Mucosa of descending colon (tissue), 3 donors: Measurements from ENCODE around the gene HOXA4. TPM values are rescaled to one million over a fixed set of nuclear protein-coding genes. Genes with fewer than 3 reads are reported as not detected.

Source experiments
- ATAC-seq: fragments of 200-7000 bp; cut with Tn5 transposase; one replicate; pipeline ENCODE4 v1.9.1; 2020; ENCODE audit warnings: mild to moderate bottlenecking, moderate library complexity
- DNase-seq, 3 donors: peaks; one replicate each; pipeline ENCODE4 v3.0.0-alpha.2; 2020
- H3K36me3 ChIP-seq: fragments of 200-600 bp; one replicate; pipeline ENCODE4 v1.8.0; 2021; ENCODE audit warnings: low read depth, mild to moderate bottlenecking
- H3K4me1 ChIP-seq: fragments of 200-600 bp; one replicate; pipeline ENCODE4 v1.8.0; 2021; ENCODE audit warnings: low read depth, mild to moderate bottlenecking
- H3K4me3 ChIP-seq: fragments of 200-600 bp; one replicate; pipeline ENCODE4 v1.8.0; 2021; ENCODE audit warnings: mild to moderate bottlenecking
- H3K9me3 ChIP-seq: fragments of 200-600 bp; one replicate; pipeline ENCODE4 v1.8.0; 2021; ENCODE audit warnings: mild to moderate bottlenecking
- CTCF ChIP-seq: fragments of 200-600 bp; IDR thresholded peaks from one replicate; pipeline ENCODE4 v1.8.0; 2022; ENCODE audit warnings: antibody characterized with exemption, mild to moderate bottlenecking
- intact Hi-C, 2 donors: fragments of 100-400 bp; cut with DNase I in 1 of 2; cut with micrococcal nuclease in 1 of 2; formaldehyde crosslinking; loops; one replicate each; pipeline versions ENCODE4 v1.11.0 to v1.11.1; 2022; cut with DNase I, micrococcal nuclease
- total RNA-seq, 3 donors: library from RNA; stranded (reverse); fragmentation: NEBNext Ultra II Directional in 2 of 3; extraction: Animal tissue kit (Norgen Biotek cat#: 25700) in 2 of 3; gene quantifications; one replicate each; pipeline versions ENCODE4 v1.2.1 to v1.2.4, GENCODE V29; 2021 to 2023
- donor health status: DM: no; HTN: no; CAD: no; lungs with moderate emphysema.
- donor health status: DM: no; HTN: no; CAD: no.
- donor health status: DM: no; HTN: yes; CAD: no.

HOXA4 gene
- total RNA-seq, 3 donors from 2014 or later: 5.9 to 9.5 (median 8.3) TPM

- no peaks in the 10 kb centered on the region for H3K36me3 ChIP-seq
- H3K4me3 ChIP-seq: no peak overlapping the region
- DNase-seq (peak in 2 of 3 donors; percentile 42 to 61), ATAC-seq (no peak)
- intact Hi-C loops: loop anchor here in 1 of 2 donors (5.0 kb wide), 1 partner anchor 463 kb away; no protein-coding TSS in a partner anchor
- no peak for TF ChIP-seq CTCF
- no peaks in the 10 kb centered on the region for H3K9me3 ChIP-seq
- peaks cover 32% of the 10 kb centered on the region for H3K4me1 ChIP-seq
These were observed 14.8 kb upstream of the HOXA4 start for GRCh38 chr7:27145165-27145913.

GRCh38 chr7:27144781-27145164, 14.2 kb upstream of the HOXA4 start:
- no peak for TF ChIP-seq CTCF
- peaks cover 32% of the 10 kb centered on the region for H3K4me1 ChIP-seq
- no peak overlapping the region for H3K4me3 ChIP-seq
- H3K9me3 ChIP-seq: no peaks in the 10 kb centered on the region
- H3K36me3 ChIP-seq: no peaks in the 10 kb centered on the region
- DNase-seq: peak in 1 of 3 donors; percentile 59
- intact Hi-C loops: loop anchor here in 1 of 2 donors (5.0 kb wide), 2 partner anchors 287 to 462 kb away; no protein-coding TSS in a partner anchor
- no peak for ATAC-seq

- intact Hi-C loops: loop anchor here in 1 of 2 donors (5.0 kb wide), 1 partner anchor 287 kb away; no protein-coding TSS in a partner anchor
- no peaks in the 10 kb centered on the region for H3K9me3 ChIP-seq
- no peak for TF ChIP-seq CTCF
- ATAC-seq: no peak
- peak in 2 of 3 donors; percentile 47 to 55 for DNase-seq
- no peak overlapping the region for H3K4me3 ChIP-seq
- H3K36me3 ChIP-seq: no peaks in the 10 kb centered on the region
- peaks cover 28% of the 10 kb centered on the region for H3K4me1 ChIP-seq
These were observed 13.6 kb upstream of the HOXA4 start for GRCh38 chr7:27143950-27144780.

DNA sequence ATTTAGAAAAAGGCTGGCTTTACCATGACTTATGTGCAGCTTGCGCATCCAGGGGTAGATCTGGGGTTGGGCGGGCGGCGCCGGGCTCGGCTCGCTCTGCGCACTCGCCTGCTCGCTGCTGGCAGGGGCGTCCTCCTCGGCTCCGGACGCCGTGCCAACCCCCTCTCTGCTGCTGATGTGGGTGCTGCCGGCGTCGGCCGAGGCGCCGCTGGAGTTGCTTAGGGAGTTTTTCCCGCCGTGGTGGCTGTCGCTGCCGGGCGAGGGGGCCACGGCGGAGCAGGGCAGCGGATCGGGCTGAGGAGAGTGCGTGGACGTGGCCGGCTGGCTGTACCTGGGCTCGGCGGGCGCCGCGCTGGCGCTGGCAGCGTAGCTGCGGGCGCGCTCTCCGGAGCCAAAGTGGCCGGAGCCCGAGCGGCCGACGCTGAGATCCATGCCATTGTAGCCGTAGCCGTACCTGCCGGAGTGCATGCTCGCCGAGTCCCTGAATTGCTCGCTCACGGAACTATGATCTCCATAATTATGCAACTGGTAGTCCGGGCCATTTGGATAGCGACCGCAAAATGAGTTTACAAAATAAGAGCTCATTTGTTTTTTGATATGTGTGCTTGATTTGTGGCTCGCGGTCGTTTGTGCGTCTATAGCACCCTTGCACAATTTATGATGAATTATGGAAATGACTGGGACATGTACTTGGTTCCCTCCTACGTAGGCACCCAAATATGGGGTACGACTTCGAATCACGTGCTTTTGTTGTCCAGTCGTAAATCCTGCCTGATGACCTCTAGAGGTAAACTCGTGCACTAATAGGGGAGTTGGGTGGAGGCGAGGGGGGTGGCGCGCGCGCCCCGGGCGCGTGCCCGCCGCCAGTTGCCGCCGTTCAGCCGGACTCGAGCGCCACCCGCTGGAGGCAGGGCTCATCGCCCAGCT, 12.7 kb upstream of the HOXA4 start, which contains the start of gene HOXA5:
Gene HOXA5, minus strand, starts transcription at position 659 of the 927 bp plus-strand sequence. Its CDS starts 74 bp downstream, at position 585.
- H3K36me3 ChIP-seq: no peaks in the 10 kb centered on the region
- TF ChIP-seq CTCF: peak; percentile 66
- intact Hi-C loops: loop anchor here in 1 of 2 donors (5.0 kb wide), 1 partner anchor 286 kb away; no protein-coding TSS in a partner anchor
- DNase-seq: peak; percentile 84 to 88 (median 84)
- ATAC-seq: peak; percentile 57
- no peaks in the 10 kb centered on the region for H3K9me3 ChIP-seq
- H3K4me3 ChIP-seq: peak within 1 kb of the TSS; percentile 28
- H3K4me1 ChIP-seq: peaks cover 28% of the 10 kb centered on the region
